HG02943 (cell line): ENCODE results near the gene SSTR4.

Source experiments
- ATAC-seq: cut with Tn5 transposase; IDR thresholded peaks from one replicate; pipeline ENCODE4 v1.9.1; 2021; ENCODE audit warnings: mild to moderate bottlenecking, low read depth, moderate library complexity; ENCODE audit not compliant: unreplicated experiment

Gene SSTR4

GRCh38 chr20:23039136-23039875, 4.2 kb downstream of the SSTR4 start:
- ATAC-seq = no peak

- ATAC-seq = no peak
These were observed 4.9 kb downstream of the SSTR4 start for GRCh38 chr20:23039885-23040508.

GRCh38 chr20:23042270-23042669, 7.2 kb downstream of the SSTR4 start:
- ATAC-seq = no peak

- no peak for ATAC-seq
These were observed 8.3 kb downstream of the SSTR4 start for GRCh38 chr20:23043376-23043775.

GRCh38 chr20:23046431-23046830, 11.3 kb downstream of the SSTR4 start:
- ATAC-seq = no peak

GRCh38 chr20:23047001-23047737, 12.1 kb downstream of the SSTR4 start:
- no peak for ATAC-seq

- no peak for ATAC-seq
These were observed 12.7 kb downstream of the SSTR4 start for GRCh38 chr20:23047738-23048214.

- ATAC-seq = no peak
These were observed 13.4 kb downstream of the SSTR4 start for GRCh38 chr20:23048283-23049200.

- ATAC-seq = no peak
These were observed 14.3 kb downstream of the SSTR4 start, which contains the start of gene THBD for GRCh38 chr20:23049201-23050075. THBD (minus strand) TSS chr20:23049672; CDS start chr20:23049504, 168 bp downstream.

GRCh38 chr20:23050076-23050838, 15.1 kb downstream of the SSTR4 start:
- no peak for ATAC-seq

- ATAC-seq = no peak
These were observed 15.9 kb downstream of the SSTR4 start for GRCh38 chr20:23050847-23051627.

GRCh38 chr20:23052904-23053303, 17.8 kb downstream of the SSTR4 start:
- ATAC-seq = no peak

GRCh38 chr20:23058240-23058639, 23.1 kb downstream of the SSTR4 start:
- no peak for ATAC-seq

GRCh38 chr20:23059001-23059400, 23.9 kb downstream of the SSTR4 start:
- no peak for ATAC-seq

- ATAC-seq = no peak
These were observed 24.7 kb downstream of the SSTR4 start for GRCh38 chr20:23059846-23060245.

- ATAC-seq = no peak
These were observed 25.5 kb downstream of the SSTR4 start for GRCh38 chr20:23060629-23061028.

- no peak for ATAC-seq
These were observed 26.1 kb downstream of the SSTR4 start for GRCh38 chr20:23061262-23061661.
